NCI-H1417 treated with DMSO at 0.1 percent for 48 hours (cell line): ENCODE data around the gene ZFP57.

ENCODE experiments used
- DNase-seq: peaks from one replicate; lab custom pipeline; 2025; lab: John Stamatoyannopoulos, UW

Gene ZFP57

GRCh38 chr6:29655658-29656057 lies 25.3 kb downstream of the ZFP57 start:
- DNase-seq = no peak

- DNase-seq = peak; percentile 28
Measured at GRCh38 chr6:29653452-29654038, 27.4 kb downstream of the ZFP57 start.

- no peak for DNase-seq
Measured at GRCh38 chr6:29652198-29652584, 28.8 kb downstream of the ZFP57 start.

- DNase-seq = no peak
Measured at GRCh38 chr6:29651413-29652197, 29.3 kb downstream of the ZFP57 start.

- DNase-seq = peak; percentile 93
Measured at GRCh38 chr6:29649701-29650673, 31.0 kb downstream of the ZFP57 start.

- no peak for DNase-seq
Measured at GRCh38 chr6:29647927-29648642, 32.9 kb downstream of the ZFP57 start.

GRCh38 chr6:29641430-29642148 lies 39.4 kb downstream of the ZFP57 start:
- DNase-seq = no peak

- DNase-seq = no peak
Measured at GRCh38 chr6:29637247-29637646, 43.7 kb downstream of the ZFP57 start.

GRCh38 chr6:29633534-29633905 lies 47.4 kb downstream of the ZFP57 start:
- no peak for DNase-seq

GRCh38 chr6:29632789-29633533 lies 48.0 kb downstream of the ZFP57 start, which contains the start of gene GABBR1:
TSS of gene GABBR1 (minus strand) at chr6:29633183. CDS start at chr6:29632385, 798 bp downstream.
- peak; percentile 68 for DNase-seq

- DNase-seq = peak; percentile 23
Measured at GRCh38 chr6:29631860-29632731, 48.9 kb downstream of the ZFP57 start.

GRCh38 chr6:29631209-29631810 lies 49.6 kb downstream of the ZFP57 start:
- no peak for DNase-seq

GRCh38 chr6:29630315-29630714 lies 50.6 kb downstream of the ZFP57 start:
- no peak for DNase-seq

- DNase-seq = no peak
Measured at GRCh38 chr6:29629571-29629970, 51.4 kb downstream of the ZFP57 start.

- DNase-seq = peak; percentile 11
Measured at GRCh38 chr6:29628419-29629281, 52.3 kb downstream of the ZFP57 start.

- no peak for DNase-seq
Measured at GRCh38 chr6:29627755-29628418, 53.1 kb downstream of the ZFP57 start.

- DNase-seq = no peak
Measured at GRCh38 chr6:29626948-29627754, 53.8 kb downstream of the ZFP57 start.
